ENCODE results near the gene PREB. TPM values are rescaled to one million over a fixed set of nuclear protein-coding genes. Genes with fewer than 3 reads are reported as not detected.
A peak's percentile ranks its signal among the peaks of the same experiment; 100 is the strongest.

PREB gene
- total and polyA plus RNA-seq, 2 of the 13 experiments (the other 11 are each of a cell fraction or from before 2014, with no cell fraction given) = 112 to 192 TPM

DNA sequence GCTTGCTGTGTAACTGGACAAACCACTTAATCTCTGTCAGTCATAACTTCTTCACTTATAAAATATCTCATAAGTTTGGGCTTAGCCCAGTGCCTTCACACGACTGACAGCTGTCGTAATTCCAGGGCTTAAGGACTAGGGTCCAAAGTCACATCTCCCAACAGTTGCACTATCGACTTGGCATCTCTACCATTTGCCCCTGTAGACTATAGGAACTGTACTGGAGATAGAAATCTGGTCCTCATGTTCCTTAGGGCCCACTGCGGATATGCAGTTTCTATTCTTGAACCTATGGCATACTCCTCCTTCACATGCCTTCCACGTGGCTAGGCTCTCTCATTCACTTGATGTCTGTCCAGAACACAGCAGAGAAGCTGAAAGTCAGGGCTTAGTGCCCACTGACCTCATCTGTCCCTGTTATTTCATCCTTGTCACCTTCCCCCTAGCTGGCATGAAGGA, 8.2 kb downstream of the PREB start (continued):
- TF ChIP-seq, protein P1, sequence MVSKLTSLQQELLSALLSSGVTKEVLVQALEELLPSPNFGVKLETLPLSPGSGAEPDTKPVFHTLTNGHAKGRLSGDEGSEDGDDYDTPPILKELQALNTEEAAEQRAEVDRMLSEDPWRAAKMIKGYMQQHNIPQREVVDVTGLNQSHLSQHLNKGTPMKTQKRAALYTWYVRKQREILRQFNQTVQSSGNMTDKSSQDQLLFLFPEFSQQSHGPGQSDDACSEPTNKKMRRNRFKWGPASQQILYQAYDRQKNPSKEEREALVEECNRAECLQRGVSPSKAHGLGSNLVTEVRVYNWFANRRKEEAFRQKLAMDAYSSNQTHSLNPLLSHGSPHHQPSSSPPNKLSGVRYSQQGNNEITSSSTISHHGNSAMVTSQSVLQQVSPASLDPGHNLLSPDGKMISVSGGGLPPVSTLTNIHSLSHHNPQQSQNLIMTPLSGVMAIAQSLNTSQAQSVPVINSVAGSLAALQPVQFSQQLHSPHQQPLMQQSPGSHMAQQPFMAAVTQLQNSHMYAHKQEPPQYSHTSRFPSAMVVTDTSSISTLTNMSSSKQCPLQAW (CRISPR knock-in tag; IDR thresholded peaks at IDR 0.05) = no peak
- peak; percentile 73 for TF ChIP-seq HNF4G (IDR thresholded peaks at IDR 0.05; ENCODE audit: borderline replicate concordance, low read depth, low read length)
- TF ChIP-seq HNF4G (CRISPR knock-in tag; IDR thresholded peaks at IDR 0.05; ENCODE audit: borderline replicate concordance, low read depth) = no peak; the same call in 1 of the 2 replicates
- no peak for TF ChIP-seq ZNF883 (CRISPR knock-in tag; IDR thresholded peaks at IDR 0.05; ENCODE audit: not compliant biosample characterization)
- TF ChIP-seq, protein P2, sequence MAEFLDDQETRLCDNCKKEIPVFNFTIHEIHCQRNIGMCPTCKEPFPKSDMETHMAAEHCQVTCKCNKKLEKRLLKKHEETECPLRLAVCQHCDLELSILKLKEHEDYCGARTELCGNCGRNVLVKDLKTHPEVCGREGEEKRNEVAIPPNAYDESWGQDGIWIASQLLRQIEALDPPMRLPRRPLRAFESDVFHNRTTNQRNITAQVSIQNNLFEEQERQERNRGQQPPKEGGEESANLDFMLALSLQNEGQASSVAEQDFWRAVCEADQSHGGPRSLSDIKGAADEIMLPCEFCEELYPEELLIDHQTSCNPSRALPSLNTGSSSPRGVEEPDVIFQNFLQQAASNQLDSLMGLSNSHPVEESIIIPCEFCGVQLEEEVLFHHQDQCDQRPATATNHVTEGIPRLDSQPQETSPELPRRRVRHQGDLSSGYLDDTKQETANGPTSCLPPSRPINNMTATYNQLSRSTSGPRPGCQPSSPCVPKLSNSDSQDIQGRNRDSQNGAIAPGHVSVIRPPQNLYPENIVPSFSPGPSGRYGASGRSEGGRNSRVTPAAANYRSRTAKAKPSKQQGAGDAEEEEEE (CRISPR knock-in tag; IDR thresholded peaks at IDR 0.05; ENCODE audit: borderline replicate concordance) = peak; percentile 49; the same call in 1 of the 2 replicates

DNA sequence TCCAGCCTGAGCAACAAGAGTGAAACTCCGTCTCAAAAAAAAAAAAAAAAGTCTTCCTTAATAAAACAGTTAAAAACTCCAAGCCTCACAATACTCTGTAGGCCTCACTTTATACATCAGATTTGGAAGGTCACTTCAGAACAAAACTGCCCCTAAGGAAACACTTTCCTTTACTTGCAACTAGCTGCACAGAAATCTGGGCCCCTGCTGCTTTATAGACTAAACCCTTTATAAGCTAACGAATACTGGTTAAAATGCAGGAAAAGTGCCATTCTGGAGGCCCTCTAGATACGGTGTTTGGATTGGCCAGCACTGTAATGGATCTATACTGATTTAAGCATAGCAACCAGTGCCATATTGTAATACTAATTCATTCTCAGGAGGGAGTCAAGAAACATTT, 9.3 kb downstream of the PREB start:
- Histone ChIP-seq H3K9me3 (ENCODE audit: low read length) (no peaks in the 10 kb centered on the region), H3K27ac (ENCODE audit: extremely low read length, insufficient read depth, low read length) (no peak overlapping the region), H3K4me3 (replicated peaks in 1 of 3; ENCODE audit: insufficient read depth in 1 of 3, low read depth in 2 of 3, low read length in 3 of 3) (no peak overlapping the region), H3K79me2 (ENCODE audit: insufficient read depth, low read length) (no peaks in the 10 kb centered on the region), H3K27me3 (ENCODE audit: control insufficient read depth in 1 of 2, insufficient read depth in 2 of 2, low read length in 2 of 2) (peaks cover 0 to 33% of the 10 kb centered on the region in 2 experiments; a peak in 3 of 5 replicates), H3K4me1 (ENCODE audit: insufficient read depth, low read length) (peaks cover 52% of the 10 kb centered on the region), H3K9ac (ENCODE audit: insufficient read depth, low read depth, low read length) (no peak overlapping the region), H3K4me2 (ENCODE audit: low read depth, low read length) (no peak overlapping the region), H3K36me3 (replicated peaks in 1 of 2; ENCODE audit: control insufficient read depth in 1 of 2, insufficient read depth in 2 of 2, low read length in 2 of 2) (peaks cover 0 to under 1% of the 10 kb centered on the region in 2 experiments; a peak in 1 of 5 replicates), H4K20me1 (ENCODE audit: insufficient read depth, low read length) (no peaks in the 10 kb centered on the region), H2AFZ (ENCODE audit: low read length) (no peak overlapping the region)
- 91% methylated on average over 3 of the region's 3 CpGs for WGBS (ENCODE audit: low lambda C conversion rate)
- intact Hi-C loops (cut with micrococcal nuclease; ENCODE audit: unreplicated experiment) (no loop called here), in situ Hi-C loops (cut with HindIII; ENCODE audit: extremely low pct_ligation_motif_present, low pct_unique_long_range_greater_than_20kb) (no loop called here)
- no peak for ATAC-seq
- no peak for FAIRE-seq
- ChIA-PET POLR2A (interaction anchor here (1.8 to 5.3 kb wide), 2 partner anchors 8 to 29 kb away, joined by 3 to 76 read pairs; partner anchors contain the start of gene PREB), CTCF (ENCODE audit: low intra/inter-chr PET ratio, low total read pairs) (no interaction called here)
- no peak for DNase-seq (ENCODE audit: low spot score)
- TF ChIP-seq KLF11 (CRISPR knock-in tag; IDR thresholded peaks at IDR 0.05) = no peak
- no peak for TF ChIP-seq KLF12 (CRISPR knock-in tag; IDR thresholded peaks at IDR 0.05; ENCODE audit: borderline replicate concordance)
- TF ChIP-seq HOXA9 (CRISPR knock-in tag; IDR thresholded peaks at IDR 0.05; ENCODE audit: borderline replicate concordance) = no peak
- TF ChIP-seq ONECUT2 (CRISPR knock-in tag; IDR thresholded peaks at IDR 0.05) = no peak
- TF ChIP-seq SALL2 (CRISPR knock-in tag; IDR thresholded peaks at IDR 0.05) = no peak
- TF ChIP-seq, protein P3, sequence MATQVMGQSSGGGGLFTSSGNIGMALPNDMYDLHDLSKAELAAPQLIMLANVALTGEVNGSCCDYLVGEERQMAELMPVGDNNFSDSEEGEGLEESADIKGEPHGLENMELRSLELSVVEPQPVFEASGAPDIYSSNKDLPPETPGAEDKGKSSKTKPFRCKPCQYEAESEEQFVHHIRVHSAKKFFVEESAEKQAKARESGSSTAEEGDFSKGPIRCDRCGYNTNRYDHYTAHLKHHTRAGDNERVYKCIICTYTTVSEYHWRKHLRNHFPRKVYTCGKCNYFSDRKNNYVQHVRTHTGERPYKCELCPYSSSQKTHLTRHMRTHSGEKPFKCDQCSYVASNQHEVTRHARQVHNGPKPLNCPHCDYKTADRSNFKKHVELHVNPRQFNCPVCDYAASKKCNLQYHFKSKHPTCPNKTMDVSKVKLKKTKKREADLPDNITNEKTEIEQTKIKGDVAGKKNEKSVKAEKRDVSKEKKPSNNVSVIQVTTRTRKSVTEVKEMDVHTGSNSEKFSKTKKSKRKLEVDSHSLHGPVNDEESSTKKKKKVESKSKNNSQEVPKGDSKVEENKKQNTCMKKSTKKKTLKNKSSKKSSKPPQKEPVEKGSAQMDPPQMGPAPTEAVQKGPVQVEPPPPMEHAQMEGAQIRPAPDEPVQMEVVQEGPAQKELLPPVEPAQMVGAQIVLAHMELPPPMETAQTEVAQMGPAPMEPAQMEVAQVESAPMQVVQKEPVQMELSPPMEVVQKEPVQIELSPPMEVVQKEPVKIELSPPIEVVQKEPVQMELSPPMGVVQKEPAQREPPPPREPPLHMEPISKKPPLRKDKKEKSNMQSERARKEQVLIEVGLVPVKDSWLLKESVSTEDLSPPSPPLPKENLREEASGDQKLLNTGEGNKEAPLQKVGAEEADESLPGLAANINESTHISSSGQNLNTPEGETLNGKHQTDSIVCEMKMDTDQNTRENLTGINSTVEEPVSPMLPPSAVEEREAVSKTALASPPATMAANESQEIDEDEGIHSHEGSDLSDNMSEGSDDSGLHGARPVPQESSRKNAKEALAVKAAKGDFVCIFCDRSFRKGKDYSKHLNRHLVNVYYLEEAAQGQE (IDR thresholded peaks at IDR 0.05; ENCODE audit: borderline replicate concordance in 1 of 2, low read depth in 1 of 2, low read length in 2 of 2) = no peak
- BruUV-seq (replicated peaks) = no TSS peak

Measured in HepG2 (cell line).